Colonic mucosa (tissue), 4 donors: ENCODE results near the gene LAMC3. TPM values are rescaled to one million over a fixed set of nuclear protein-coding genes. Genes with fewer than 3 reads are reported as not detected.

Source experiments
- DNase-seq: peaks from one replicate; pipeline ENCODE4 v3.0.0-alpha.2; 2020
- H3K27ac ChIP-seq: fragments of 200-600 bp; one replicate; pipeline ENCODE4 v1.8.0; 2021
- H3K27me3 ChIP-seq: fragments of 200-600 bp; one replicate; pipeline ENCODE4 v1.8.0; 2021
- H3K36me3 ChIP-seq: fragments of 200-600 bp; one replicate; pipeline ENCODE4 v1.8.0; 2021
- H3K4me1 ChIP-seq: fragments of 200-600 bp; one replicate; pipeline ENCODE4 v1.8.0; 2021; ENCODE audit warnings: mild to moderate bottlenecking
- H3K4me3 ChIP-seq: fragments of 200-600 bp; one replicate; pipeline ENCODE4 v1.8.0; 2021
- H3K9ac ChIP-seq, 2 donors: one replicate each; pipeline ENCODE4 v1.7.0; 2013; ENCODE audit warnings: control low read depth in 2 of 2, low read depth in 2 of 2, low read length in 2 of 2
- H3K9me3 ChIP-seq: fragments of 200-600 bp; one replicate; pipeline ENCODE4 v1.8.0; 2021
- intact Hi-C: fragments of 100-400 bp; cut with DNase I; formaldehyde crosslinking; loops from one replicate; pipeline ENCODE4 v1.14.1; 2022
- total RNA-seq, 2 donors: library from RNA; stranded (reverse); fragmentation: NEBNext Ultra II Directional in 1 of 2; extraction: Animal tissue kit (Norgen Biotek cat#: 25700) in 1 of 2; gene quantifications; one replicate each; pipeline ENCODE4 v1.2.1, GENCODE V29; 2021
- TF ChIP-seq, protein P1 (sequence below): fragments of 200-600 bp; IDR thresholded peaks from one replicate; pipeline ENCODE4 v1.8.0; 2022; ENCODE audit warnings: antibody characterized with exemption, mild to moderate bottlenecking
- donor health status: healthy.
- donor health status: DM: no; HTN: no; CAD: no.
- donor health status: DM: no; HTN: no; CAD: no.

LAMC3 gene
- total RNA-seq, 2 donors from 2014 or later: 0.67 to 1.9 TPM

DNA sequence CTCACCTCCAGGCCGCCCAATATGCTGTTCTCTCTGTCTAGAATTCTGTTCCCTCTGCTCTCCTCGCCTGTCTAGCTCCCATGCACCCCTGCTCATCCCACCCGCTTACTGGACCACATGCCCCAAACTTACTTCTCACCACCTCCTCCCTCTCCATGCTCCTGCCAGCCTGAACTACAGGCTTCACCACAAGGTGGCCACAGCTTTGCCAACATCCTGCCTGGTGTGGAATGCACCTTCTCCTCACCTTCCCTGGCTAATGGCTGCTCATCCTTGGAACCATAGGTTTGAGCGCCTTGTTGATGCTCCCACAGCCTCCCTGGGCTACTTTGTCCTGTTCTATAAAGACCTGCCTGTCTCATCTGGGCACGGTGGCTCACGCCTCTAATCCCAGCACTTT is 9.6 kb downstream of the LAMC3 start:
- H3K27me3 ChIP-seq: no peaks in the 10 kb centered on the region
- H3K9me3 ChIP-seq: no peaks in the 10 kb centered on the region
- no peaks in the 10 kb centered on the region for H3K36me3 ChIP-seq
- no peaks in the 10 kb centered on the region for H3K4me1 ChIP-seq
- no peak for DNase-seq
- no peak overlapping the region for H3K27ac ChIP-seq
- no peak overlapping the region for H3K9ac ChIP-seq
- intact Hi-C loops: no loop called here
- H3K4me3 ChIP-seq: no peak overlapping the region
- TF ChIP-seq, protein P1, sequence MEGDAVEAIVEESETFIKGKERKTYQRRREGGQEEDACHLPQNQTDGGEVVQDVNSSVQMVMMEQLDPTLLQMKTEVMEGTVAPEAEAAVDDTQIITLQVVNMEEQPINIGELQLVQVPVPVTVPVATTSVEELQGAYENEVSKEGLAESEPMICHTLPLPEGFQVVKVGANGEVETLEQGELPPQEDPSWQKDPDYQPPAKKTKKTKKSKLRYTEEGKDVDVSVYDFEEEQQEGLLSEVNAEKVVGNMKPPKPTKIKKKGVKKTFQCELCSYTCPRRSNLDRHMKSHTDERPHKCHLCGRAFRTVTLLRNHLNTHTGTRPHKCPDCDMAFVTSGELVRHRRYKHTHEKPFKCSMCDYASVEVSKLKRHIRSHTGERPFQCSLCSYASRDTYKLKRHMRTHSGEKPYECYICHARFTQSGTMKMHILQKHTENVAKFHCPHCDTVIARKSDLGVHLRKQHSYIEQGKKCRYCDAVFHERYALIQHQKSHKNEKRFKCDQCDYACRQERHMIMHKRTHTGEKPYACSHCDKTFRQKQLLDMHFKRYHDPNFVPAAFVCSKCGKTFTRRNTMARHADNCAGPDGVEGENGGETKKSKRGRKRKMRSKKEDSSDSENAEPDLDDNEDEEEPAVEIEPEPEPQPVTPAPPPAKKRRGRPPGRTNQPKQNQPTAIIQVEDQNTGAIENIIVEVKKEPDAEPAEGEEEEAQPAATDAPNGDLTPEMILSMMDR: no peak

GRCh38 chr9:131019388-131020239 is 10.6 kb downstream of the LAMC3 start:
- Histone ChIP-seq H3K27me3 (no peaks in the 10 kb centered on the region), H3K4me3 (no peak overlapping the region), H3K9me3 (no peaks in the 10 kb centered on the region), H3K36me3 (no peaks in the 10 kb centered on the region), H3K27ac (peak overlapping the region; percentile 32), H3K9ac (no peak overlapping the region), H3K4me1 (no peaks in the 10 kb centered on the region)
- DNase-seq: peak; percentile 38
- intact Hi-C loops: no loop called here
- TF ChIP-seq, protein P1: no peak

- DNase-seq: no peak
- H3K9ac ChIP-seq: no peak overlapping the region
- no peaks in the 10 kb centered on the region for H3K27me3 ChIP-seq
- no peak overlapping the region for H3K4me3 ChIP-seq
- peak overlapping the region; percentile 32 for H3K27ac ChIP-seq
- intact Hi-C loops: no loop called here
- H3K9me3 ChIP-seq: no peaks in the 10 kb centered on the region
- H3K4me1 ChIP-seq: no peaks in the 10 kb centered on the region
- TF ChIP-seq, protein P1: no peak
- H3K36me3 ChIP-seq: no peaks in the 10 kb centered on the region
These were observed 11.4 kb downstream of the LAMC3 start for GRCh38 chr9:131020388-131020787.

DNA sequence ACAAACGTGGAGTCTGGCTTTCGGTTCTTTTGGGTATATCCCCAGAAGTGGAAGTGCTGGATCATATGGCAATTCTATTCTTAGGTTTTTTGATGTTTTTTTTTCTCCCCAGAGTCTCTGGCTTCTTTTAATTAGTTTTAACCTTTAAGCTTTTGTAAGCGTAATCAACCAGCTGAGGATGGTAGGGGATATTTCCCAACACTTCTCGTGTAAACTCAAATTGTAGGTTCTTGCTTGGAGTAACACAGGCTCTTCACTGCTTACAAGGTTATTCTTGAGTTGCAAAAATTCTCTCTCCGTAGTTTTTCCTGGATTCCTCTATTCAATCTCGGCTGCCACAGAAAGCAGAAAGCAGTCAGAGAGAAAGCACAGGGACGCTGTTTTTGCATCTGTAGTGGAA is 11.9 kb downstream of the LAMC3 start:
- TF ChIP-seq, protein P1: no peak
- no peak overlapping the region for H3K9ac ChIP-seq
- H3K27me3 ChIP-seq: no peaks in the 10 kb centered on the region
- no peak overlapping the region for H3K4me3 ChIP-seq
- intact Hi-C loops: no loop called here
- DNase-seq: no peak
- no peaks in the 10 kb centered on the region for H3K4me1 ChIP-seq
- H3K27ac ChIP-seq: no peak overlapping the region
- no peaks in the 10 kb centered on the region for H3K9me3 ChIP-seq
- no peaks in the 10 kb centered on the region for H3K36me3 ChIP-seq

- H3K36me3 ChIP-seq: no peaks in the 10 kb centered on the region
- no peak overlapping the region for H3K9ac ChIP-seq
- H3K4me1 ChIP-seq: no peaks in the 10 kb centered on the region
- intact Hi-C loops: no loop called here
- TF ChIP-seq, protein P1: no peak
- H3K9me3 ChIP-seq: no peaks in the 10 kb centered on the region
- no peaks in the 10 kb centered on the region for H3K27me3 ChIP-seq
- no peak for DNase-seq
- no peak overlapping the region for H3K4me3 ChIP-seq
- H3K27ac ChIP-seq: no peak overlapping the region
These were observed 12.8 kb downstream of the LAMC3 start for GRCh38 chr9:131021785-131022184.
